ENCODE measurements around the gene FAM13B. TPM values are rescaled to one million over a fixed set of nuclear protein-coding genes. Genes with fewer than 3 reads are reported as not detected.

The FAM13B gene
- total and polyA plus RNA-seq, 9 of the 15 experiments (the other 6 are each of a cell fraction or from before 2014, with no cell fraction given), result 2.3 to 21.6 (median 14.1) TPM

GRCh38 chr5:138054847-138055558 lies 22.1 kb upstream of the FAM13B start:
- TSS peak; percentile 81 for BruUV-seq (replicated peaks)
- Histone ChIP-seq H3K79me2 (ENCODE audit: control insufficient read depth, insufficient read depth, low read length) (no peaks in the 10 kb centered on the region), H3K9me3 (replicated peaks; ENCODE audit: control insufficient read depth, insufficient read depth, low read depth, low read length) (no peaks in the 10 kb centered on the region), H3K36me3 (ENCODE audit: control insufficient read depth, insufficient read depth, low read length) (no peaks in the 10 kb centered on the region), H3K4me1 (replicated peaks in 1 of 2; ENCODE audit: control insufficient read depth in 2 of 2, insufficient read depth in 2 of 2, low read length in 2 of 2) (peaks cover 0 to 11% of the 10 kb centered on the region in 2 experiments; a peak in 3 of 5 replicates), H4K20me1 (replicated peaks; ENCODE audit: control insufficient read depth, insufficient read depth, low read length) (no peaks in the 10 kb centered on the region), H3K27me3 (ENCODE audit: control insufficient read depth in 2 of 2, insufficient read depth in 2 of 2, low read length in 2 of 2) (no peaks in the 10 kb centered on the region), H3K27ac (ENCODE audit: extremely low read depth, low read depth, low read length) (no peak overlapping the region; the same call in 2 of the 3 replicates), H3K4me2 (ENCODE audit: insufficient read depth, low read length) (peak overlapping the region; percentile 64), H3K9ac (ENCODE audit: insufficient read depth in 1 of 2, low read depth in 2 of 2, low read length in 2 of 2) (peak overlapping the region; percentile 21 to 46; a peak in 3 of 4 replicates), H3K4me3 (no peak overlapping the region), H3K9me1 (ENCODE audit: control insufficient read depth, insufficient read depth, low read length) (no peaks in the 10 kb centered on the region), H2AFZ (ENCODE audit: low read depth, low read length) (peak overlapping the region; percentile 83)
- intact Hi-C loops (cut with micrococcal nuclease) (no loop called here), in situ Hi-C loops (cut with MboI) (no loop called here)
- ChIA-PET CTCF (ENCODE audit: low intra/inter-chr PET ratio) (no interaction called here), POLR2A (interaction anchor here (0.6 to 1.0 kb wide), 3 partner anchors 11 to 376 kb away, joined by 3 to 6 read pairs (median 5); no protein-coding TSS in a partner anchor)
- peak; percentile 88 for ATAC-seq
- peak in 3 of 4 experiments; percentile 24 to 45 (median 43) for DNase-seq (ENCODE audit: extremely low read depth in 1 of 4, low spot score in 3 of 4)
- FAIRE-seq, result peak; percentile 6
- WGBS (ENCODE audit: insufficient coverage, low coverage, missing lambda C conversion rate), result 13% methylated on average over 13 of the region's 13 CpGs
- peak; percentile 55 for TF ChIP-seq REST (IDR thresholded peaks at IDR 0.05; ENCODE audit: borderline replicate concordance)
- TF ChIP-seq REST (CRISPR knock-in tag; IDR thresholded peaks at IDR 0.05; ENCODE audit: low read depth), result 0 out of 2 replicates have a peak, but pooled peaks have one; percentile 34
- no peak for TF ChIP-seq NR3C1 (CRISPR knock-in tag; IDR thresholded peaks at IDR 0.05)
- peak; percentile 66 for TF ChIP-seq MEIS2 (IDR thresholded peaks at IDR 0.05; ENCODE audit: partially characterized antibody)
- TF ChIP-seq JUND (IDR thresholded peaks at IDR 0.05; ENCODE audit: borderline replicate concordance, low read depth, low read length), result peak; percentile 39; the same call in 1 of the 2 replicates
- TF ChIP-seq JUND (tag; IDR thresholded peaks at IDR 0.05; ENCODE audit: borderline replicate concordance, low read depth, low read length), result peak; percentile 52; the same call in 1 of the 3 replicates
- peak; percentile 67 for TF ChIP-seq NFYB (IDR thresholded peaks at IDR 0.05; ENCODE audit: extremely low read depth, insufficient read length)
- TF ChIP-seq CUX1 (CRISPR knock-in tag; IDR thresholded peaks at IDR 0.05), result no peak
